ENCODE measurements around the gene ZNF219.

The ZNF219 gene

GRCh38 chr14:21093769-21094681 is 4.4 kb downstream of the ZNF219 start:
- no peaks in the 10 kb centered on the region; the same call in none of the 2 replicates for H4K20me1 ChIP-seq (ENCODE audit: insufficient read depth, low read length)
- H3K4me3 ChIP-seq (ENCODE audit: low read depth in 1 of 2, low read length in 2 of 2) = no peak overlapping the region
- peaks cover 29% of the 10 kb centered on the region for H3K36me3 ChIP-seq (ENCODE audit: insufficient read depth, low read length)
- TF ChIP-seq CTCF (IDR thresholded peaks at IDR 0.05; ENCODE audit: borderline replicate concordance, extremely low read depth, low read length, poor library complexity, severe bottlenecking) (no peak), EZH2 (IDR thresholded peaks at IDR 0.05; ENCODE audit: borderline replicate concordance, low read depth, low read length, severe bottlenecking) (no peak)
- H3K27me3 ChIP-seq (ENCODE audit: insufficient read depth, low read length, poor library complexity) = no peaks in the 10 kb centered on the region
- no peak overlapping the region for H3K27ac ChIP-seq (ENCODE audit: low read length)
- ATAC-seq (ENCODE audit: insufficient read depth, low read depth) = no peak
- H3K4me1 ChIP-seq (ENCODE audit: insufficient read depth, low read length) = peaks cover 18% of the 10 kb centered on the region
- no peak overlapping the region for H2AFZ ChIP-seq (ENCODE audit: low read depth, low read length)
- no peaks in the 10 kb centered on the region for H3K9me3 ChIP-seq (ENCODE audit: insufficient read depth, low read length, severe bottlenecking)
- H3K9ac ChIP-seq (ENCODE audit: low read depth, low read length) = no peak overlapping the region
- H3K79me2 ChIP-seq (ENCODE audit: insufficient read depth, low read length) = no peaks in the 10 kb centered on the region
- DNase-seq = no peak
- H3K4me2 ChIP-seq (ENCODE audit: insufficient read depth, low read length) = no peak overlapping the region

GRCh38 chr14:21093018-21093417 is 5.4 kb downstream of the ZNF219 start:
- TF ChIP-seq EZH2 (IDR thresholded peaks at IDR 0.05; ENCODE audit: borderline replicate concordance, low read depth, low read length, severe bottlenecking) (no peak), CTCF (IDR thresholded peaks at IDR 0.05; ENCODE audit: borderline replicate concordance, extremely low read depth, low read length, poor library complexity, severe bottlenecking) (no peak)
- ATAC-seq (ENCODE audit: insufficient read depth, low read depth) (no peak), DNase-seq (no peak)
- peaks cover 2% of the 10 kb centered on the region for H4K20me1 ChIP-seq (ENCODE audit: insufficient read depth, low read length)
- no peak overlapping the region for H2AFZ ChIP-seq (ENCODE audit: low read depth, low read length)
- H3K36me3 ChIP-seq (ENCODE audit: insufficient read depth, low read length) = peaks cover 29% of the 10 kb centered on the region
- no peaks in the 10 kb centered on the region for H3K9me3 ChIP-seq (ENCODE audit: insufficient read depth, low read length, severe bottlenecking)
- no peak overlapping the region for H3K4me3 ChIP-seq (ENCODE audit: low read depth in 1 of 2, low read length in 2 of 2)
- no peaks in the 10 kb centered on the region for H3K27me3 ChIP-seq (ENCODE audit: insufficient read depth, low read length, poor library complexity)
- H3K27ac ChIP-seq (ENCODE audit: low read length) = no peak overlapping the region
- no peaks in the 10 kb centered on the region for H3K79me2 ChIP-seq (ENCODE audit: insufficient read depth, low read length)
- peaks cover 13% of the 10 kb centered on the region for H3K4me1 ChIP-seq (ENCODE audit: insufficient read depth, low read length)
- H3K4me2 ChIP-seq (ENCODE audit: insufficient read depth, low read length) = no peak overlapping the region
- H3K9ac ChIP-seq (ENCODE audit: low read depth, low read length) = no peak overlapping the region

GRCh38 chr14:21092273-21093011 is 6.0 kb downstream of the ZNF219 start:
- Histone ChIP-seq H3K4me1 (ENCODE audit: insufficient read depth, low read length) (peaks cover 10% of the 10 kb centered on the region), H3K4me3 (ENCODE audit: low read depth in 1 of 2, low read length in 2 of 2) (no peak overlapping the region), H3K27me3 (ENCODE audit: insufficient read depth, low read length, poor library complexity) (no peaks in the 10 kb centered on the region), H3K9ac (ENCODE audit: low read depth, low read length) (no peak overlapping the region), H2AFZ (ENCODE audit: low read depth, low read length) (no peak overlapping the region), H4K20me1 (ENCODE audit: insufficient read depth, low read length) (peaks cover 7% of the 10 kb centered on the region), H3K4me2 (ENCODE audit: insufficient read depth, low read length) (no peak overlapping the region), H3K79me2 (ENCODE audit: insufficient read depth, low read length) (no peaks in the 10 kb centered on the region), H3K36me3 (ENCODE audit: insufficient read depth, low read length) (peaks cover 29% of the 10 kb centered on the region), H3K9me3 (ENCODE audit: insufficient read depth, low read length, severe bottlenecking) (no peaks in the 10 kb centered on the region), H3K27ac (ENCODE audit: low read length) (no peak overlapping the region)
- TF ChIP-seq CTCF (IDR thresholded peaks at IDR 0.05; ENCODE audit: borderline replicate concordance, extremely low read depth, low read length, poor library complexity, severe bottlenecking) = peak; percentile 100
- no peak for TF ChIP-seq EZH2 (IDR thresholded peaks at IDR 0.05; ENCODE audit: borderline replicate concordance, low read depth, low read length, severe bottlenecking)
- peak; percentile 86 for DNase-seq
- peak; percentile 83 for ATAC-seq (ENCODE audit: insufficient read depth, low read depth)
